GM23248 (cell line): ENCODE measurements around the gene PSMG4. TPM values are rescaled to one million over a fixed set of nuclear protein-coding genes. Genes with fewer than 3 reads are reported as not detected.

Experiments used
- DNase-seq: peaks from one replicate; pipeline ENCODE4 v3.0.0-alpha.2; 2015
- H2AFZ ChIP-seq: fragments of 200-600 bp; sonication (generic); 2 replicates; pipeline ENCODE4 v1.6.1; 2016; ENCODE audit warnings: antibody characterized with exemption
- H3F3A ChIP-seq: fragments of 200-600 bp; sonication (generic); 2 replicates; pipeline ENCODE4 v1.6.1; 2016; ENCODE audit warnings: mild to moderate bottlenecking, antibody characterized with exemption, mixed run types; ENCODE audit not compliant: insufficient read depth
- H3K27ac ChIP-seq: fragments of 200-600 bp; sonication (generic); 2 replicates; pipeline ENCODE4 v1.5.1; 2016; ENCODE audit warnings: mild to moderate bottlenecking
- H3K27me3 ChIP-seq: fragments of 200-600 bp; sonication (generic); replicated peaks from 2 replicates; pipeline ENCODE4 v1.6.1; 2016; ENCODE audit warnings: mild to moderate bottlenecking; ENCODE audit not compliant: insufficient read depth
- H3K36me3 ChIP-seq: fragments of 200-600 bp; sonication (generic); 2 replicates; pipeline ENCODE4 v1.6.1; 2016; ENCODE audit warnings: low read depth, mild to moderate bottlenecking
- H3K4me1 ChIP-seq: fragments of 200-600 bp; sonication (generic); 2 replicates; pipeline ENCODE4 v1.6.1; 2016; ENCODE audit warnings: mild to moderate bottlenecking; ENCODE audit not compliant: insufficient read depth
- H3K4me2 ChIP-seq: fragments of 200-600 bp; sonication (generic); one replicate; pipeline ENCODE4 v1.6.1; 2016; ENCODE audit warnings: mild to moderate bottlenecking; ENCODE audit not compliant: unreplicated experiment
- H3K4me3 ChIP-seq: fragments of 200-600 bp; sonication (generic); 2 replicates; pipeline ENCODE4 v1.5.1; 2016; ENCODE audit warnings: mild to moderate bottlenecking
- H3K79me2 ChIP-seq: fragments of 200-600 bp; sonication (generic); 2 replicates; pipeline ENCODE4 v1.6.1; 2016; ENCODE audit warnings: mild to moderate bottlenecking; ENCODE audit not compliant: insufficient read depth
- H3K9ac ChIP-seq: fragments of 200-600 bp; sonication (generic); 2 replicates; pipeline ENCODE4 v1.6.1; 2016; ENCODE audit warnings: mild to moderate bottlenecking
- H3K9me2 ChIP-seq: fragments of 200-600 bp; sonication (generic); 2 replicates; pipeline ENCODE4 v1.6.1; 2016; ENCODE audit warnings: mixed run types, mild to moderate bottlenecking, moderate library complexity; ENCODE audit not compliant: insufficient read depth
- H3K9me3 ChIP-seq: fragments of 200-600 bp; sonication (generic); one replicate; pipeline ENCODE4 v1.6.1; 2017; ENCODE audit warnings: low read depth
- H4K20me1 ChIP-seq: fragments of 200-600 bp; sonication (generic); 2 replicates; pipeline ENCODE4 v1.6.0; 2016; ENCODE audit not compliant: insufficient read depth
- EZH2 ChIP-seq: fragments of 200-600 bp; sonication (generic); IDR thresholded peaks from 2 replicates; pipeline ENCODE4 v1.6.1; 2018; ENCODE audit warnings: antibody characterized with exemption, mild to moderate bottlenecking; ENCODE audit not compliant: insufficient read depth, poor library complexity, severe bottlenecking
- EZH2phosphoT487 ChIP-seq: fragments of 200-600 bp; sonication (generic); IDR thresholded peaks from 2 replicates; pipeline ENCODE4 v1.6.1; 2018; ENCODE audit warnings: antibody characterized with exemption, moderate library complexity, mild to moderate bottlenecking, low read depth; ENCODE audit not compliant: insufficient read depth
- WGBS, 2 experiments: methylation state at CpG; one replicate each; pipeline ENCODE4 v1.1.6; 2015 to 2017; ENCODE audit warnings: low lambda C conversion rate in 2 of 2, low coverage in 1 of 2; ENCODE audit errors: missing lambda C conversion rate in 2 of 2; 5-methylcytosine and 5-hydroxymethylcytosine counted together
- in situ Hi-C: fragments of 300-500 bp; cut with MboI; formaldehyde crosslinking; loops from 2 replicates; pipeline ENCODE4 v1.15.0; 2020
- polyA plus RNA-seq: library from polyadenylated mRNA; unstranded; fragments of >200 nt; fragmentation: Nextera tagmentation; extraction: Ambion mirVana; gene quantifications from 2 replicates; pipeline ENCODE4 v1.2.1, GENCODE V29; 2016
- total RNA-seq: library from RNA; depleted of rRNA; stranded (reverse); fragments of >200 nt; shearing (Covaris generic); gene quantifications from 2 replicates; pipeline ENCODE4 v1.2.3, GENCODE V29; 2014

PSMG4 gene
- total and polyA plus RNA-seq, 2 experiments from 2014 or later, result 20.0 to 46.9 TPM

GRCh38 chr6:3297006-3297405, 38.3 kb downstream of the PSMG4 start:
- Histone ChIP-seq H3K79me2 (no peaks in the 10 kb centered on the region), H3K36me3 (no peaks in the 10 kb centered on the region), H3K4me1 (no peaks in the 10 kb centered on the region), H4K20me1 (no peaks in the 10 kb centered on the region), H3K27me3 (no peaks in the 10 kb centered on the region), H3F3A (no peaks in the 10 kb centered on the region), H3K27ac (no peak overlapping the region), H3K4me2 (no peak overlapping the region), H2AFZ (no peak overlapping the region), H3K4me3 (no peak overlapping the region), H3K9me2 (no peaks in the 10 kb centered on the region), H3K9ac (no peak overlapping the region), H3K9me3 (no peaks in the 10 kb centered on the region)
- TF ChIP-seq EZH2 (no peak), EZH2phosphoT487 (no peak)
- WGBS, 2 experiments, result 87 to 92% methylated on average over 9 of the region's 9 CpGs
- no peak for DNase-seq
- in situ Hi-C loops, result no loop called here

GRCh38 chr6:3297909-3298308, 39.2 kb downstream of the PSMG4 start:
- Histone ChIP-seq H3K4me1 (no peaks in the 10 kb centered on the region), H3K9ac (no peak overlapping the region), H3F3A (no peaks in the 10 kb centered on the region), H3K4me3 (no peak overlapping the region), H3K36me3 (no peaks in the 10 kb centered on the region), H3K9me3 (no peaks in the 10 kb centered on the region), H4K20me1 (no peaks in the 10 kb centered on the region), H3K27me3 (no peaks in the 10 kb centered on the region), H3K79me2 (no peaks in the 10 kb centered on the region), H2AFZ (no peak overlapping the region), H3K4me2 (no peak overlapping the region), H3K27ac (no peak overlapping the region), H3K9me2 (no peaks in the 10 kb centered on the region)
- TF ChIP-seq EZH2, result no peak
- TF ChIP-seq EZH2phosphoT487, result no peak
- no peak for DNase-seq
- in situ Hi-C loops, result no loop called here
- WGBS, 2 experiments, result 86 to 88% methylated on average over 11 of the region's 11 CpGs

- Histone ChIP-seq H3K4me2 (no peak overlapping the region), H3K79me2 (no peaks in the 10 kb centered on the region), H4K20me1 (no peaks in the 10 kb centered on the region), H3K4me1 (no peaks in the 10 kb centered on the region), H3K9ac (no peak overlapping the region), H3F3A (no peaks in the 10 kb centered on the region), H3K27ac (no peak overlapping the region), H3K27me3 (no peaks in the 10 kb centered on the region), H3K9me3 (no peaks in the 10 kb centered on the region), H3K36me3 (no peaks in the 10 kb centered on the region), H3K9me2 (no peaks in the 10 kb centered on the region), H3K4me3 (no peak overlapping the region), H2AFZ (no peak overlapping the region)
- 92 to 93% methylated on average over 10 of the region's 10 CpGs for WGBS, 2 experiments
- in situ Hi-C loops, result no loop called here
- TF ChIP-seq EZH2phosphoT487, result no peak
- TF ChIP-seq EZH2, result no peak
- DNase-seq, result no peak
These were observed 40.5 kb downstream of the PSMG4 start for GRCh38 chr6:3299221-3299620.

- Histone ChIP-seq H3K4me2 (no peak overlapping the region), H3F3A (no peaks in the 10 kb centered on the region), H3K9me2 (no peaks in the 10 kb centered on the region), H3K27me3 (no peaks in the 10 kb centered on the region), H3K36me3 (no peaks in the 10 kb centered on the region), H3K9ac (no peak overlapping the region), H3K4me1 (no peaks in the 10 kb centered on the region), H3K4me3 (no peak overlapping the region), H4K20me1 (no peaks in the 10 kb centered on the region), H3K27ac (no peak overlapping the region), H2AFZ (no peak overlapping the region), H3K79me2 (no peaks in the 10 kb centered on the region), H3K9me3 (no peaks in the 10 kb centered on the region)
- in situ Hi-C loops, result no loop called here
- no peak for DNase-seq
- TF ChIP-seq EZH2phosphoT487 (no peak), EZH2 (no peak)
- WGBS, 2 experiments, result 97% methylated on average over 8 of the region's 8 CpGs
These were observed 42.8 kb downstream of the PSMG4 start for GRCh38 chr6:3301506-3301905.
